NCI-H748 (cell line): ENCODE measurements around the gene POU4F3.
"Not testable (repeated sequence)": the region's sequence is repeated elsewhere in the genome, so short reads cannot be mapped to it uniquely, and the experiment has no call there.

ENCODE experiments used
- DNase-seq: peaks from one replicate; lab custom pipeline; 2025; ENCODE audit not compliant: unreplicated experiment; lab: John Stamatoyannopoulos, UW

POU4F3 gene

GRCh38 chr5:146338774-146339714 is at the start of gene POU4F3:
Gene POU4F3, plus strand, starts transcription at chr5:146338839. Its CDS starts 274 bp downstream, at chr5:146339113.
- peak; percentile 76 for DNase-seq

GRCh38 chr5:146290318-146290717 is 48.3 kb upstream of the POU4F3 start:
- DNase-seq: no peak

GRCh38 chr5:146291421-146292074 is 47.1 kb upstream of the POU4F3 start:
- peak; percentile 62 for DNase-seq

GRCh38 chr5:146296245-146296644 is 42.4 kb upstream of the POU4F3 start:
- DNase-seq: no peak

- DNase-seq: not testable (repeated sequence)
These were observed 39.7 kb upstream of the POU4F3 start for GRCh38 chr5:146298920-146299319.

- DNase-seq: no peak
These were observed 37.0 kb upstream of the POU4F3 start for GRCh38 chr5:146301626-146302025.

- DNase-seq: no peak
These were observed 36.2 kb upstream of the POU4F3 start for GRCh38 chr5:146302406-146302805.

GRCh38 chr5:146306838-146307237 is 31.8 kb upstream of the POU4F3 start:
- DNase-seq: no peak

- DNase-seq: no peak
These were observed 30.8 kb upstream of the POU4F3 start for GRCh38 chr5:146307796-146308195.

GRCh38 chr5:146310540-146310939 is 28.1 kb upstream of the POU4F3 start:
- DNase-seq: no peak

GRCh38 chr5:146311278-146311677 is 27.4 kb upstream of the POU4F3 start:
- no peak for DNase-seq

GRCh38 chr5:146313027-146313426 is 25.6 kb upstream of the POU4F3 start:
- DNase-seq: no peak

- DNase-seq: no peak
These were observed 17.1 kb upstream of the POU4F3 start for GRCh38 chr5:146321571-146321970.

GRCh38 chr5:146327257-146327870 is 11.3 kb upstream of the POU4F3 start:
- DNase-seq: peak; percentile 23

- no peak for DNase-seq
These were observed 10.7 kb upstream of the POU4F3 start for GRCh38 chr5:146327989-146328388.

GRCh38 chr5:146329697-146330096 is 8.9 kb upstream of the POU4F3 start:
- DNase-seq: no peak

GRCh38 chr5:146331423-146331822 is 7.2 kb upstream of the POU4F3 start:
- no peak for DNase-seq

GRCh38 chr5:146334074-146334533 is 4.5 kb upstream of the POU4F3 start:
- DNase-seq: peak; percentile 23

- DNase-seq: no peak
These were observed 2.4 kb upstream of the POU4F3 start for GRCh38 chr5:146336197-146336596.

GRCh38 chr5:146337264-146337904 is 1.3 kb upstream of the POU4F3 start:
- no peak for DNase-seq

- DNase-seq: no peak
These were observed 711 bp upstream of the POU4F3 start for GRCh38 chr5:146337928-146338327.
